ENCODE measurements around the gene TEAD1.

The TEAD1 gene

GRCh38 chr11:12890476-12890875 is 216.3 kb downstream of the TEAD1 start:
- no peak for TF ChIP-seq CTCF (IDR thresholded peaks at IDR 0.05; ENCODE audit: insufficient read depth, low read depth, low read length, missing control alignments)
- no peak for DNase-seq (ENCODE audit: low read depth)
- H3K4me3 ChIP-seq (ENCODE audit: low read depth, low read length) = no peak overlapping the region

GRCh38 chr11:12893787-12894672 is 219.8 kb downstream of the TEAD1 start:
- DNase-seq (ENCODE audit: low read depth) = peak; percentile 59
- H3K4me3 ChIP-seq (ENCODE audit: low read depth, low read length) = no peak overlapping the region
- peak; percentile 76 for TF ChIP-seq CTCF (IDR thresholded peaks at IDR 0.05; ENCODE audit: insufficient read depth, low read depth, low read length, missing control alignments)

- no peak for DNase-seq (ENCODE audit: low read depth)
- no peak for TF ChIP-seq CTCF (IDR thresholded peaks at IDR 0.05; ENCODE audit: insufficient read depth, low read depth, low read length, missing control alignments)
- no peak overlapping the region for H3K4me3 ChIP-seq (ENCODE audit: low read depth, low read length)
Measured at GRCh38 chr11:12897390-12897789, 223.2 kb downstream of the TEAD1 start.

GRCh38 chr11:12897867-12898266 is 223.6 kb downstream of the TEAD1 start:
- no peak for DNase-seq (ENCODE audit: low read depth)
- TF ChIP-seq CTCF (IDR thresholded peaks at IDR 0.05; ENCODE audit: insufficient read depth, low read depth, low read length, missing control alignments) = no peak

GRCh38 chr11:12900496-12900895 is 226.3 kb downstream of the TEAD1 start:
- no peak overlapping the region for H3K4me3 ChIP-seq (ENCODE audit: low read depth, low read length)
- no peak for DNase-seq (ENCODE audit: low read depth)
- TF ChIP-seq CTCF (IDR thresholded peaks at IDR 0.05; ENCODE audit: insufficient read depth, low read depth, low read length, missing control alignments) = no peak

More at GRCh38 chr11:12897867-12898266, 223.6 kb downstream of the TEAD1 start:
- H3K4me3 ChIP-seq (ENCODE audit: low read depth, low read length) = no peak overlapping the region

GRCh38 chr11:12901272-12901671 is 227.1 kb downstream of the TEAD1 start:
- TF ChIP-seq CTCF (IDR thresholded peaks at IDR 0.05; ENCODE audit: insufficient read depth, low read depth, low read length, missing control alignments) = no peak
- H3K4me3 ChIP-seq (ENCODE audit: low read depth, low read length) = no peak overlapping the region
- peak; percentile 40 for DNase-seq (ENCODE audit: low read depth)

All from GM12865 (cell line).